HG03575 (cell line): ENCODE data around the gene WBP2NL.

Experiments
- ATAC-seq: cut with Tn5 transposase; IDR thresholded peaks from one replicate; pipeline ENCODE4 v1.9.1; 2021; ENCODE audit not compliant: unreplicated experiment, insufficient number of reproducible peaks, low FRiP score; ENCODE audit errors: extremely low read depth

Gene WBP2NL

GRCh38 chr22:42018224-42018623 lies 19.6 kb downstream of the WBP2NL start:
- no peak for ATAC-seq

GRCh38 chr22:42021571-42021970 lies 23.0 kb downstream of the WBP2NL start:
- ATAC-seq, result no peak

- no peak for ATAC-seq
Observed at GRCh38 chr22:42022162-42022847, 23.7 kb downstream of the WBP2NL start.

GRCh38 chr22:42025421-42025820 lies 26.8 kb downstream of the WBP2NL start:
- no peak for ATAC-seq

GRCh38 chr22:42026705-42027104 lies 28.1 kb downstream of the WBP2NL start:
- no peak for ATAC-seq

- no peak for ATAC-seq
Observed at GRCh38 chr22:42033263-42034181, 34.9 kb downstream of the WBP2NL start.

GRCh38 chr22:42035256-42035655 lies 36.7 kb downstream of the WBP2NL start:
- ATAC-seq, result no peak

- ATAC-seq, result no peak
Observed at GRCh38 chr22:42039271-42039670, 40.7 kb downstream of the WBP2NL start.

- ATAC-seq, result no peak
Observed at GRCh38 chr22:42041784-42042183, 43.2 kb downstream of the WBP2NL start.

- no peak for ATAC-seq
Observed at GRCh38 chr22:42050641-42051180, 52.1 kb downstream of the WBP2NL start.

- ATAC-seq, result no peak
Observed at GRCh38 chr22:42052765-42053164, 54.2 kb downstream of the WBP2NL start.

- ATAC-seq, result no peak
Observed at GRCh38 chr22:42056757-42057511, 58.3 kb downstream of the WBP2NL start.

GRCh38 chr22:42060489-42060888 lies 61.9 kb downstream of the WBP2NL start:
- ATAC-seq, result no peak

- no peak for ATAC-seq
Observed at GRCh38 chr22:42061041-42061440, 62.5 kb downstream of the WBP2NL start.

- ATAC-seq, result no peak
Observed at GRCh38 chr22:42062506-42063170, 64.0 kb downstream of the WBP2NL start.

- ATAC-seq, result no peak
Observed at GRCh38 chr22:42064629-42065028, 66.0 kb downstream of the WBP2NL start.

GRCh38 chr22:42065438-42066125 lies 67.0 kb downstream of the WBP2NL start:
- no peak for ATAC-seq

GRCh38 chr22:42066126-42066761 lies 67.7 kb downstream of the WBP2NL start:
- no peak for ATAC-seq
